ENCODE results near the gene NDUFAF8. TPM values are rescaled to one million over a fixed set of nuclear protein-coding genes. Genes with fewer than 3 reads are reported as not detected.

The NDUFAF8 gene
- total RNA-seq, 1 experiment from 2014 or later: 54.1 TPM

GRCh38 chr17:81237591-81238489, 1.3 kb upstream of the NDUFAF8 start:
- DNase-seq: no peak
- CTCF ChIA-PET: interaction anchor here (1.2 to 1.4 kb wide), 3 partner anchors 8 to 247 kb away, joined by 3 to 4 read pairs (median 4); partner anchors contain the start of gene BAHCC1
- TSS peak; percentile 62 for BruUV-seq (replicated peaks)
- no peaks in the 10 kb centered on the region for H3K27me3 Mint-ChIP-seq (ENCODE audit: unreplicated experiment)
- no peak overlapping the region for H3K27ac Mint-ChIP-seq (ENCODE audit: unreplicated experiment)
- intact Hi-C loops (cut with micrococcal nuclease; ENCODE audit: unreplicated experiment): no loop called here
- TF ChIP-seq CTCF (IDR thresholded peaks at IDR 0.05; ENCODE audit: unreplicated experiment): no peak
- H3K4me1 Mint-ChIP-seq (ENCODE audit: low read depth, unreplicated experiment): peaks cover 14% of the 10 kb centered on the region
- no peaks in the 10 kb centered on the region for H3K9me3 Mint-ChIP-seq (ENCODE audit: low read depth, unreplicated experiment)
- H3K4me3 Mint-ChIP-seq (ENCODE audit: low read depth, unreplicated experiment): peak overlapping the region; percentile 79
- H3K36me3 Mint-ChIP-seq (ENCODE audit: insufficient read depth, unreplicated experiment): peaks cover 57% of the 10 kb centered on the region

- intact Hi-C loops (cut with micrococcal nuclease; ENCODE audit: unreplicated experiment): no loop called here
- no peak for TF ChIP-seq CTCF (IDR thresholded peaks at IDR 0.05; ENCODE audit: unreplicated experiment)
- DNase-seq: no peak
- peaks cover 63% of the 10 kb centered on the region for H3K36me3 Mint-ChIP-seq (ENCODE audit: insufficient read depth, unreplicated experiment)
- peak overlapping the region; percentile 79 for H3K4me3 Mint-ChIP-seq (ENCODE audit: low read depth, unreplicated experiment)
- no peaks in the 10 kb centered on the region for H3K27me3 Mint-ChIP-seq (ENCODE audit: unreplicated experiment)
- H3K27ac Mint-ChIP-seq (ENCODE audit: unreplicated experiment): no peak overlapping the region
- CTCF ChIA-PET: interaction anchor here (0.5 to 1.4 kb wide), 6 partner anchors 8 to 263 kb away, joined by 3 to 9 read pairs (median 4); partner anchors contain the start of genes BAHCC1 and CEP131
- H3K9me3 Mint-ChIP-seq (ENCODE audit: low read depth, unreplicated experiment): no peaks in the 10 kb centered on the region
- no TSS peak for BruUV-seq (replicated peaks)
- peaks cover 14% of the 10 kb centered on the region for H3K4me1 Mint-ChIP-seq (ENCODE audit: low read depth, unreplicated experiment)
Observed at GRCh38 chr17:81238490-81238814, 666 bp upstream of the NDUFAF8 start.

GRCh38 chr17:81239714-81240555, 817 bp downstream of the NDUFAF8 start:
- intact Hi-C loops (cut with micrococcal nuclease; ENCODE audit: unreplicated experiment): no loop called here
- Mint-ChIP-seq H3K4me1 (ENCODE audit: low read depth, unreplicated experiment) (peaks cover 14% of the 10 kb centered on the region), H3K27ac (ENCODE audit: unreplicated experiment) (peak overlapping the region; percentile 92), H3K27me3 (ENCODE audit: unreplicated experiment) (no peaks in the 10 kb centered on the region), H3K36me3 (ENCODE audit: insufficient read depth, unreplicated experiment) (peaks cover 67% of the 10 kb centered on the region), H3K9me3 (ENCODE audit: low read depth, unreplicated experiment) (no peaks in the 10 kb centered on the region), H3K4me3 (ENCODE audit: low read depth, unreplicated experiment) (peak overlapping the region; percentile 79)
- CTCF ChIA-PET: interaction anchor here (0.6 to 1.4 kb wide), 2 partner anchors 155 to 157 kb away, joined by 3 to 4 read pairs; partner anchors contain the start of gene BAHCC1
- peak; percentile 28 for DNase-seq
- no peak for TF ChIP-seq CTCF (IDR thresholded peaks at IDR 0.05; ENCODE audit: unreplicated experiment)
- TSS peak; percentile 60 for BruUV-seq (replicated peaks)

GRCh38 chr17:81240761-81241160, 1.6 kb downstream of the NDUFAF8 start:
- no peak for DNase-seq
- H3K4me1 Mint-ChIP-seq (ENCODE audit: low read depth, unreplicated experiment): peaks cover 14% of the 10 kb centered on the region
- H3K9me3 Mint-ChIP-seq (ENCODE audit: low read depth, unreplicated experiment): no peaks in the 10 kb centered on the region
- peaks cover 74% of the 10 kb centered on the region for H3K36me3 Mint-ChIP-seq (ENCODE audit: insufficient read depth, unreplicated experiment)
- BruUV-seq (replicated peaks): no TSS peak
- no peak overlapping the region for H3K27ac Mint-ChIP-seq (ENCODE audit: unreplicated experiment)
- no peaks in the 10 kb centered on the region for H3K27me3 Mint-ChIP-seq (ENCODE audit: unreplicated experiment)
- CTCF ChIA-PET: interaction anchor here (0.7 kb wide), 1 partner anchor 296 kb away, joined by 4 read pairs; no protein-coding TSS in a partner anchor
- intact Hi-C loops (cut with micrococcal nuclease; ENCODE audit: unreplicated experiment): no loop called here
- H3K4me3 Mint-ChIP-seq (ENCODE audit: low read depth, unreplicated experiment): peak overlapping the region; percentile 79
- TF ChIP-seq CTCF (IDR thresholded peaks at IDR 0.05; ENCODE audit: unreplicated experiment): no peak

Measured in Calu3 (cell line).